HG02571 (cell line): Measurements from ENCODE around the gene MRPL50.

Experiments used
- ATAC-seq: cut with Tn5 transposase; IDR thresholded peaks from one replicate; pipeline ENCODE4 v1.9.1; 2021; ENCODE audit warnings: mild to moderate bottlenecking, moderate library complexity; ENCODE audit not compliant: unreplicated experiment

The MRPL50 gene

DNA sequence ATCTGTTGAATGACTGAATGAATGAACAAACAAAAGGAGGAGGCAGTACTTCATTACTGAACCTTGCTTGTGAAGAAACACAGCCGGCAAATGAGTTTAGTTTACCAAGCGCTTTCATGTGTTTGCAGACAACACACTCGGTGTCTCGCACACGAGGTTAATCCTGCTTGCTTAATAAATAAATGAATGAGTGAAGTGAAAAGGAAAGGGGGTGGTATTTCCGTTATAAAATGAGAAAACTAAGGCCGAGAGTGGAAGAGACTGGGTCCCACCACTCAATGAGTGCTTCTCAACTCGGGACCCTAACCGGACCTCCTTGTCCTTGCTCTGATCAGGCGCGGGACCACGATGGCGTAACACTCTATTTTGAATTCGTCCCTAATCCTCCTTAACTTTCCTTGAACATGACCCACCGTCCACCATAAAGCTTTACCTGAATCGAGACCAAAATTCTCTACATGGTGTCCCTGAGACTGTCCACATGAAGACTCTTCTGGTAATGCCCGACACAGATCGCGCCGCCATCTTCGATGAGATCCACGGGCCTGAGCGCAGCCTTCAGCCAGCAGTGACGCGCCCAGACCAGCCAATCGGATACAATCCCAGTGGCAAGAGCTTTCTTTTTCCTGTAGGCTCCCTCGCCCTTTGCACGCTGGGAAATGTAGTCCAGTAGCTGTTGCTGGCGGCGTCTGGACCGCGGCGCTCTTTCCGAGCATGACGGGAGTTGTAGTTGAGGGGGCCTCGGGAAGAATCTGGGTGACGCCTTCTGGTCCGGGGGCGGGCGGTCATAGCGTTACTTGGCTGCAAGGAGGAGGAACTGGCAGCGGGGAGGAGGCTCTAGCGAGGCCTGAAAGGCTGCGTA is at the start of gene MRPL50, which contains the start of gene ZNF189:
TSS of gene MRPL50 (minus strand) at position 551 of the 862 bp plus-strand sequence. CDS start at position 525, 26 bp downstream.
TSS of gene ZNF189 (plus strand) at position 784 of the 862 bp plus-strand sequence. CDS start 306 bp downstream, outside the sequence.
- ATAC-seq = peak; percentile 98

- no peak for ATAC-seq
Measured at GRCh38 chr9:101446732-101447131, 48.3 kb upstream of the MRPL50 start.

DNA sequence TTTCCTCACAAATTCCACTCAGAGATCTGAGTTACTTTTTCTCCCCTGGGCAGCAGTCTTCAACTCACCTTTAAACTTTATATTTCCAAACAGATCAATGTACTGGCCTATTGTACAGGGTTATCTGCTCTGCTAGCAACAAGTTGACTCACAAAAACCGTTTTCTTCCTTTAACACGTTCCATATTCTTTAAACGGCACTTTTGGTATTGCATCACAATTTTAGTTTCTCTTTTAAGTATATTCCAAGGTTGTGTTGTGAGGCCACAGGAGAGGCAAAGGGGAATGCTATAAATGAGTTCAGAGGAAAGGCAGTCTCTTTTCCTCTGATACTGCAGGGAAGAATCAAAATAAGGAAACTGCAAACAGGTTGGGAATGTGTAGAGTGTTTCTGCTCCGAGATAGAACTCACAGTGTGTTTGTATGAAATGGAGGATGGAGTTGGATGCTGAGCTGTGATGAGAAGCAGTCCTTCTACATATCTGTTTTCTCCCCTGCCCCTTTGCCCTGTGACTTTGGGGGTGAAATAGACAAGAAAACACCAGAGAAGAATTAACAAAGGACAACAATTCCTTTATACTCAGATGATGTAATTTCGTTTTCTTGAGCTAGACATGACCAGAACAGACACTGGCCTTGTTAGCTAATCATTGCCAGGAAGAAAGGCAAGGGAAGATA is 47.1 kb upstream of the MRPL50 start:
- ATAC-seq = no peak

DNA sequence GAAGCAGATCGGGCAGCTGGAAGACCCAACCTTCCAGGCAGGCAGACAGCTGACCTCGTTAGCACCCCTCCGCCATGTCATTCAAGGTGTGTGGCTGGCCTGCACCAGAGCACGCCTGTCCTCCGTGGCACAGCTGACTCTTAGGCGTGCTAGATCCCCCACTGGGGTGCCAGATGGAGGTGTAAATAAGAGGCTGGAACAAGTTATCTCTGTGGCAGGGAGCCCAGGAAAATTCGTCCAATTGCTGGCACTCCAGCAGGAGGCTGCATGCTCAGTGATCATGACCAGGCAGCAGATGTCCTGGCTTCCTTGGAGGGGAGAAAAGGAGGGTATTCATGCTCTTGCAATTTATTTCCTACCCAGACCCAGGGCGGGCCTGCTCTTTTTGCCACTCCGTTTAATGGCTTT is 45.0 kb upstream of the MRPL50 start:
- ATAC-seq = no peak

- ATAC-seq = no peak
Measured at GRCh38 chr9:101442736-101443135, 44.3 kb upstream of the MRPL50 start.

DNA sequence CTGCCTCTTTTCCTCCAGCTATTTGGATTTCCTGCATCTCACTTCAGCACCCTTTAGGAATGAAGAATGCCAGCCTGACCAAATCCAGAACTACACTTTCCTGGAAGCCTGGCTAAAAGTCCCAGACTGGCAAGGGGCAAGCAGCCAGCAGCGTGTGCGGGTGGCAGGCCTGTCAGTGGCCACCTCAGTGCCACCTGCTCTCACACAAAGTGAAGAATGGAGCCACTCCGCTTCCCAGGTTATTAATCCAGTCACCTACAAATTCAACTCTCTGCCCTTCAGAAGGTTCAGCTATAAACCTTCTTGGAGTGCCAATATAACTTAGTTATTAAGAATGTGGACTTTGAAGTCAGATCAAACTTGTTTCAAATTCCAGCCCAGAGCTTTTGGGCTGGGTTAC is 43.9 kb upstream of the MRPL50 start:
- ATAC-seq = no peak

DNA sequence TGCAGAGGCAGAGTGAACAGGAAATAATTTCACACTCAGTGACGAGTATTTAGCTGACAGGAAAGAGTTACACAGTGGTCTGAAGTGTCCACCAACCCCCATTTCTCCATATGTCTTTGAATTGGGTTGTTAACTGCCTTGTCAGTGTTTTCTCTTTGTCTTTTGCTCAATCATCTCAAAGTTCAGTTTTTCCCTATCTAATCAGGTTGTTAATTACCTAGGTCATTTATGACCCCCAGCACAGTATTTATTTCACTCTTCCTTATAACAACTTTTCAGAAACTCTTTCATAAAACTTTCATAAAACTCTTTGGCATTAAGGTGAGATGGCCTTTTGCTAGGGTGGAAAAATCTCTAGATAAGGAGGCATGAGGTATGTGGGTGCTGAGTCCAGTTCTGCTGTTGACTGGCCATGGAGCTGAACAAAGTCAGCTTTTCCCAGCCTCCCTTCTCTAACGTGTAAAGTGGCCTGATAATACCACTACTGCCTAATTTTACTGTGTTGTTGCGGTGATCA is 42.4 kb upstream of the MRPL50 start:
- ATAC-seq = no peak

GRCh38 chr9:101438523-101438922 is 40.1 kb upstream of the MRPL50 start:
- no peak for ATAC-seq

DNA sequence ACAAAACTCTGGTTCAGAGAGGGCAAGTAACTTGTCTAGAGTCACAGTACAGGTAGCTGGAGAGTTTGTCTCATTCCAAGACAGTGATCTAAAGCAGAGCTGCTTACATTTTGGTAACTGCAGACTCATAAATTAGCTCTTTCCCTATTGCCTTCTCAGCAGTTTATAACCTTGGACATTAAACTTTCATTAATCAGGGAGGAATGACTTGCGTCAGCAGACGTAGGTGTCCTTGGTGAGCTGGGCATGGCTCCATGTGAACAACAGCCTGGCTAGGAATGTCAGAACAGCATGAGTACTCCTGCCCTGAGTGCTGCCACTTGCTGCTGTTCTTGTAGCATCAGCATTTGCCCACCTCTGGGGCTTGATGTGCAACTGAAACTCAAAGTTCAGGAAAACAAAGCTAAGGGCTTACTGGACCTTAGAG is 39.4 kb upstream of the MRPL50 start:
- no peak for ATAC-seq

- no peak for ATAC-seq
Measured at GRCh38 chr9:101435601-101436079, 37.2 kb upstream of the MRPL50 start, which contains the start of gene ALDOB. TSS of gene ALDOB (minus strand) at chr9:101435774. CDS start at chr9:101430887, 4,887 bp downstream.

- no peak for ATAC-seq
Measured at GRCh38 chr9:101434998-101435397, 36.6 kb upstream of the MRPL50 start.

GRCh38 chr9:101433229-101433628 is 34.8 kb upstream of the MRPL50 start:
- no peak for ATAC-seq

GRCh38 chr9:101432740-101433139 is 34.3 kb upstream of the MRPL50 start:
- ATAC-seq = no peak

GRCh38 chr9:101432171-101432570 is 33.8 kb upstream of the MRPL50 start:
- no peak for ATAC-seq

GRCh38 chr9:101429736-101430135 is 31.3 kb upstream of the MRPL50 start:
- no peak for ATAC-seq

DNA sequence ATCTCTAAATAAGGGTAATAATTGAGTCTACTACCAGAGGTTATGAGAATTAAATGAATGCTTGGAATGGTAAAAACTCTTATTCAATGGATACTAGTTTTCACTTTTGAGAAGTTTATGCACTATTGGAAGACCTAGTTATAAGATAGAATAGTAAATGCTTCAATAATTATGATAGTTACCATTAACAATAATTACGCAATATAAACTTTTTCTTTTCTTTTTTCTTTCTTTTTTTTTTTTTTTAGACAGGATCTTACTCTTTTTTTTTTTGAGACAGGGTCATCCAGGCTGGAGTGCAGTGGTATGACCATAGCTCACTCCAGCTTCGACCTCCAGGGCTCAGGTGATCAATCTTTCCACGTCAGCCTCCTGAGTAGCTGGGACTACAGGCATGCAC is 30.5 kb upstream of the MRPL50 start:
- no peak for ATAC-seq

DNA sequence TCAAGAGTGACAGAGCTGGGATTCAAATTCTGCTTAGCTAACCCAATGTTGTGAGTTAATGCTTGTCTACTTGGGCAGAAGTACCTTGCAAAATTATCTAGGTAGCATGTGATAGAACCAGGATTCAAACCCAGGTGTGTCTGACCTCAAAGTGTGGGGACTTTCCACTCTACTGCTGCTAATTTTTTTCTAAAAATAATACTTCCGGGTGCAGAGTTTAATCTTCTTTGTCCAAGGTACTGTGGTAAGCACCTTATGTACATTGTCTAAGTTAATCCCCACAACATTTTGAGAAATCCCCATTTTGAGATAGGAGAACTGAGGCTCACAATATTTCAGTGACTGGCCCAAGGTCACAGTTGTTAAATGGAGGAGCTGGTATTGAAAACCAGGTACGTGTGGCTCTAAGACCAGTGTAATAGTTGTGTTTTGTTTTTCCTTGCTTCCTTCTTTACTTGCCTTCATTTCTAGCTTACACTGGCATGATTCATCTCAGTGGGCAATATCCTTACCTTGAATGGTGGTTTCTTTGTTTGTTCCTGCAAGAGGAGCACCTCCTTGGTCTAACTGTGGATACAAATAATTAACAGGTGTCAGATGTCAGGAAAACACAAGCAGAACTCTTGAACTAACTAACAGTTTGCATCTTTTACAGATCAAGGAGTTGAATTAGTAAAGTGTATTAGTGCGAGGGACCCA is 29.7 kb upstream of the MRPL50 start:
- ATAC-seq = no peak

DNA sequence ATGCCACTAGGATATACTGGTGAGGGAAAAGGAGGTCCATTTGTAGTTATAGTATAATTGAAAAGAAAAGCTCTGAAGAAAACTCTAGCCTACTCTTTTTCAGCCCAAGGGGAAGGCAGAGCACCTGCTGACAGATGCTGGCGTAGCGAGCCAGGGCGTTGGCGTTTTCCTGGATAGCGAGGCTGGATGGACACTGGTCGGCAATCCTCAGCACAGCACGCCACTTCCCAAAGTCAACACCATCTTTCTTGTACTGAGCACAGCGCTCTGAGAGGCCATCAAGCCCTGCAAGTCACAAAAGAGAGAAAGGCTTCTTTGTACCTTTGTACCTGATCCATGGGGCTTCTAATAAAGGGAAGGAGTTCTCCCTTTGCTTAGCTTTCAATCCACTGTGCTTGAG is 28.9 kb upstream of the MRPL50 start:
- ATAC-seq = no peak

DNA sequence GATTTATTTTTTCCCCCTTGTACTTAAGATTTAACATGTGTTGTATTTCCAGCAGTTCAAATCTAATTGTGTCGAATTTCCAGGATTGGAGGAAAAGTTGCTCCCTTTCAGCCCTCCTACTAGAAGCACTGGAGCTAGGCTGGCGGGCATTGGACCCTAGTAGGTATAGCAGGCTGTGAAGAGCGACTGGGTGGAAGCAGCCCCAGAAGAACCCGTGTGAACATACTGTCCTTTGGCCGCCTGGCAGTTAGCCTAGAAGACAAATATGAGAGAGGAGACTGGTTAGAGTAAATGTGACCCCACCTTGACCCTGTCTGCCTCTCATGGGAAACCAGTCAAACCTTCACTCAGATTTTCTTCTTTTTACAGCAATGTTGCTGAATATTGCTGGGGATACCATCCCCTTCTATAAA is 23.2 kb upstream of the MRPL50 start:
- no peak for ATAC-seq

GRCh38 chr9:101419863-101420262 is 21.4 kb upstream of the MRPL50 start:
- no peak for ATAC-seq
